Measurements from ENCODE around the gene SLC37A1. TPM values are rescaled to one million over a fixed set of nuclear protein-coding genes. Genes with fewer than 3 reads are reported as not detected.

Gene SLC37A1
- polyA plus RNA-seq, 1 experiment: 0.88 TPM

- POLR2A ChIA-PET: no interaction called here
- CTCF ChIA-PET: no interaction called here
- Histone ChIP-seq H3K36me3 (ENCODE audit: control insufficient read depth, insufficient read depth, low read length) (no peaks in the 10 kb centered on the region), H3K4me3 (ENCODE audit: low read depth, low read length) (no peak overlapping the region), H3K27me3 (ENCODE audit: control insufficient read depth, insufficient read depth, low read length) (no peaks in the 10 kb centered on the region)
- no peak for TF ChIP-seq CTCF (IDR thresholded peaks at IDR 0.05; ENCODE audit: insufficient read depth, low read depth, low read length)
- no peak for DNase-seq (ENCODE audit: low read depth)
These were observed 67.8 kb downstream of the SLC37A1 start for GRCh38 chr21:42581336-42581992.

- no peak overlapping the region for H3K4me3 ChIP-seq (ENCODE audit: low read depth, low read length)
- TF ChIP-seq CTCF (IDR thresholded peaks at IDR 0.05; ENCODE audit: insufficient read depth, low read depth, low read length): no peak
- no peaks in the 10 kb centered on the region for H3K27me3 ChIP-seq (ENCODE audit: control insufficient read depth, insufficient read depth, low read length)
- CTCF ChIA-PET: interaction anchor here (2.1 kb wide), 1 partner anchor 11 kb away, joined by 11 read pairs; no protein-coding TSS in a partner anchor
- POLR2A ChIA-PET: no interaction called here
- DNase-seq (ENCODE audit: low read depth): no peak
- H3K36me3 ChIP-seq (ENCODE audit: control insufficient read depth, insufficient read depth, low read length): no peaks in the 10 kb centered on the region
These were observed 68.5 kb downstream of the SLC37A1 start for GRCh38 chr21:42581993-42582786.

GRCh38 chr21:42582787-42583476, 69.3 kb downstream of the SLC37A1 start:
- no peak for DNase-seq (ENCODE audit: low read depth)
- Histone ChIP-seq H3K4me3 (ENCODE audit: low read depth, low read length) (no peak overlapping the region), H3K27me3 (ENCODE audit: control insufficient read depth, insufficient read depth, low read length) (no peaks in the 10 kb centered on the region), H3K36me3 (ENCODE audit: control insufficient read depth, insufficient read depth, low read length) (no peaks in the 10 kb centered on the region)
- no peak for TF ChIP-seq CTCF (IDR thresholded peaks at IDR 0.05; ENCODE audit: insufficient read depth, low read depth, low read length)
- ChIA-PET CTCF (interaction anchor here (2.1 kb wide), 1 partner anchor 10 kb away, joined by 11 read pairs; no protein-coding TSS in a partner anchor), POLR2A (no interaction called here)

GRCh38 chr21:42583477-42584295, 70.0 kb downstream of the SLC37A1 start:
- CTCF ChIA-PET: interaction anchor here (2.1 kb wide), 1 partner anchor 9 kb away, joined by 11 read pairs; no protein-coding TSS in a partner anchor

More at GRCh38 chr21:42583477-42584295, 70.0 kb downstream of the SLC37A1 start:
- H3K4me3 ChIP-seq (ENCODE audit: low read depth, low read length): no peak overlapping the region
- no peaks in the 10 kb centered on the region for H3K27me3 ChIP-seq (ENCODE audit: control insufficient read depth, insufficient read depth, low read length)
- TF ChIP-seq CTCF (IDR thresholded peaks at IDR 0.05; ENCODE audit: insufficient read depth, low read depth, low read length): no peak
- DNase-seq (ENCODE audit: low read depth): no peak
- POLR2A ChIA-PET: no interaction called here
- no peaks in the 10 kb centered on the region for H3K36me3 ChIP-seq (ENCODE audit: control insufficient read depth, insufficient read depth, low read length)

Measured in BJ (cell line).